WERI-Rb-1 (cell line): Measurements from ENCODE around the gene CCDC93.

ENCODE experiments used
- DNase-seq: peaks from one replicate; pipeline ENCODE4 v3.0.0-alpha.2; 2020
- H3K27ac ChIP-seq: fragments of 250-450 bp; sonication (Bioruptor Pico); 2 replicates; pipeline ENCODE4 v1.5.1; 2020; ENCODE audit warnings: mild to moderate bottlenecking, moderate library complexity
- H3K27me3 ChIP-seq: fragments of 250-450 bp; sonication (Bioruptor Pico); 2 replicates; pipeline ENCODE4 v1.5.1; 2021; ENCODE audit warnings: mild to moderate bottlenecking, low read depth, moderate library complexity; ENCODE audit not compliant: insufficient read depth, severe bottlenecking
- H3K36me3 ChIP-seq: fragments of 250-450 bp; sonication (Bioruptor Pico); 2 replicates; pipeline ENCODE4 v1.5.1; 2020; ENCODE audit warnings: mild to moderate bottlenecking, moderate library complexity
- H3K4me3 ChIP-seq: 2 replicates; pipeline ENCODE4 v1.5.1; 2011; ENCODE audit warnings: low read depth, mild to moderate bottlenecking, control low read depth, low read length
- H3K9me3 ChIP-seq: fragments of 250-450 bp; sonication (Bioruptor Pico); 2 replicates; pipeline ENCODE4 v1.5.1; 2021; ENCODE audit warnings: mild to moderate bottlenecking, moderate library complexity; ENCODE audit not compliant: severe bottlenecking
- CTCF ChIP-seq: IDR thresholded peaks from 2 replicates; pipeline ENCODE4 v1.5.1; 2011; ENCODE audit warnings: low read depth, mild to moderate bottlenecking, control low read depth, inconsistent platforms, low read length

CCDC93 gene

DNA sequence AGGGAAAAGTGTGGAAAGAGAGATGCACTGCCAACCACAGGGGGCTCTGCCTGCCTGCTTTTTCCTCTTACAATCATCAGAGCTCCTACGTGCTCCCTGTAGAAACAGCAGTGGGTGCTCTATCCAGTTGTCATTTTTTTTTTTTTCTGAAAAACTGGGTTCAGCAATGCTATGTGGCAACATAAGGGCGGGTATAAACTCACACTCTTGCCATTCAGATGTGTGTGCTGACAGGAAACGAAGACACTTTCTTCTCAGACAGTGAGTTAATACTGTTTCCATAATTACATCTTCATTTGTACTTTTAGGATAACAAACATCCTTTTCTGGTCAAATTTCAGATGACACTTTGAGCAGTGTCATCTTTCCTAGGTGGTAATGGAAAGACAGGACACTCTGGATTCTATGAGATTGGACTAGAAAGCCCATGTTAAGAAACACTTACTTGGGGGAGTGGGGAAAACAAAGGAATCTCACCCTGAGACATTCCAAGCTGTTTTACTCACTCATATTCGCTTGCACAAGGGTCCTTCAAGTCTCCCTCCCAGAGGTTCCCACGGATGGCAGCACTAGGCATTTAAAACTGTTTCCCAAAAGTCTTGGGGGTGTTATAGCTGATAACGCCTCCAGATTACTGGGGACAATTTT is 41.3 kb downstream of the CCDC93 start:
- no peak for DNase-seq
- Histone ChIP-seq H3K36me3 (no peaks in the 10 kb centered on the region; the same call in 1 of the 2 replicates), H3K27ac (no peak overlapping the region), H3K27me3 (no peaks in the 10 kb centered on the region), H3K9me3 (no peaks in the 10 kb centered on the region), H3K4me3 (no peak overlapping the region)
- TF ChIP-seq CTCF: no peak

- TF ChIP-seq CTCF: 0 out of 2 replicates have a peak, but pooled peaks have one; percentile 22
- H3K9me3 ChIP-seq: no peaks in the 10 kb centered on the region
- no peak overlapping the region for H3K4me3 ChIP-seq
- no peaks in the 10 kb centered on the region for H3K27me3 ChIP-seq
- DNase-seq: no peak
- H3K36me3 ChIP-seq: no peaks in the 10 kb centered on the region
- no peak overlapping the region for H3K27ac ChIP-seq
Observed at GRCh38 chr2:117968722-117969121, 45.1 kb downstream of the CCDC93 start.

DNA sequence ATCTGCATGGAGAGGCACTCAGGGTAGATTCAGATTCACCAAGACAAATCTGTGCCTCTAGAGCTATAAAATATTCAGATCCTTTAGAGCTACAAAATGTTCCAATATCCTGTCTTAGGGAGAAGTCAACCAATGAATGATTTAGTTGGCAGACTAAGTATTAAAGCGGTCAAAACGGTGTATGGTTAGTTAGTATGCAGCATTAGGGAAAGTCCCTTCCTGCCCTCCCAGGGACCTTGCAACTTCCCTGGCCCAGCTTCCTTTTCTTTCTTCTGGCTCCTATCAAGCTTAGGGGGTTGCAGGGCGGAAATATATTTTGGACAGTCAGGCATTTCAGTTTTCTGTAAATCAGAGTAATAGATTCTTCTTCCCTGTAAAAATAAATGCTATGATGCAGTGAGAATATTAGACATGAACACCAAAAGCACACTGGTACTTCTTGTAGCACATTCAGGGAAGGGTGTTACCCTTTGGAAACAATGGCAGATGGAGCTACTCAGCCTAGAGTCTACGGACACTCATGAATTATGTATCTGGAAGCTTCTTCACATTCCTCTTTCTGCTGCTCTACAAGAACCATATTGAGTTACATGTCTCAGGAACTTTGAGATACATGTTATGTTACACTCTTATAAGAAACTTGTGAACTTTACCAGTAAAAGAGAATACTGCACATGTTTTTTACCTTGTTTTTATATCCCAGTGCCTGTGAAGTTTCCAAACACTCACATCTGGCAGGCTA is 45.7 kb downstream of the CCDC93 start:
- Histone ChIP-seq H3K36me3 (no peaks in the 10 kb centered on the region), H3K27ac (no peak overlapping the region), H3K4me3 (no peak overlapping the region), H3K9me3 (no peaks in the 10 kb centered on the region), H3K27me3 (no peaks in the 10 kb centered on the region)
- no peak for DNase-seq
- TF ChIP-seq CTCF: no peak

DNA sequence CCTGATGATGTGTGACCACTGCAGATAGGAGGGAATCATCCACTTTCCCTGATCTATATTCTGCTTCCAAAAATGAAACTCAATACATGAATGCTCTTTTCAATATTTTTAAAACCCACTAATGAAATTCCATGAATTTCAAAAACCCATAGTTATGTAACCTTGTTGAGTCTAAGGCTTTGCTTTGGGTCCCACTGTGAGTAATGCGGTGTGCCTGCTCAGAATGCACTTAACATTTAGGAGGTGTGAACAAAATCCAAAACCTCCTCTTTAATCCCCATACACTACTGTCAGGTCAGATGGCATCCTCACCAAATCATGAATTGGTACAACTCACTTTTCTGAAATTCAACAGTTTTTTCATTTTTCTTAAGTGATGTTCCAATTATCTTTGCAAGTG is 50.4 kb downstream of the CCDC93 start:
- no peak overlapping the region for H3K4me3 ChIP-seq
- no peak for DNase-seq
- no peaks in the 10 kb centered on the region for H3K9me3 ChIP-seq
- no peak overlapping the region for H3K27ac ChIP-seq
- H3K36me3 ChIP-seq: no peaks in the 10 kb centered on the region
- TF ChIP-seq CTCF: no peak
- no peaks in the 10 kb centered on the region for H3K27me3 ChIP-seq

- Histone ChIP-seq H3K9me3 (no peaks in the 10 kb centered on the region), H3K27ac (no peak overlapping the region), H3K27me3 (no peaks in the 10 kb centered on the region), H3K36me3 (peaks cover 6% of the 10 kb centered on the region; the same call in 1 of the 2 replicates), H3K4me3 (no peak overlapping the region)
- no peak for TF ChIP-seq CTCF
- DNase-seq: no peak
Observed at GRCh38 chr2:117961201-117961600, 52.7 kb downstream of the CCDC93 start.
